ENCODE measurements around the gene HBD. TPM values are rescaled to one million over a fixed set of nuclear protein-coding genes. Genes with fewer than 3 reads are reported as not detected.

The HBD gene
- total RNA-seq, 6 experiments from 2014 or later, result not detected

DNA sequence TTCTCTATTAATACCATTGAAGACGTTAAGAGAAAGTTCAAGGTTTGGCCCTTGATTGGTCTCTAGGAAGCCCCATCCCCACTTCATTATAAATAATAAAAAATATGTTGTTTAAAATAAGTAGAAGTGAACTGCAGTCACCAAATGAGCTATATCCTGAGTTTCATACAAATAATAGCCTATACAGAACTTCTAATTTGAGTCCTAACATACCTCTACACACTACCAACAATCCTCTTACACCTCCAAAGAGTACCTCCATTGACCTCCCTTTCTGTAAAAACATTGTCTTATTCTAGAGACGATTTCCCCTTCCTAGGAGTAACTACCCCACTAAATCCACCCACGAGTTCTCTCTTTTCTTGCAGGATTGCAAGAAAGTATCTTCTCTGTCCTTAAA is 7.2 kb upstream of the HBD start:
- H3K9me3 Mint-ChIP-seq, result no peaks in the 10 kb centered on the region
- TF ChIP-seq, protein P1, sequence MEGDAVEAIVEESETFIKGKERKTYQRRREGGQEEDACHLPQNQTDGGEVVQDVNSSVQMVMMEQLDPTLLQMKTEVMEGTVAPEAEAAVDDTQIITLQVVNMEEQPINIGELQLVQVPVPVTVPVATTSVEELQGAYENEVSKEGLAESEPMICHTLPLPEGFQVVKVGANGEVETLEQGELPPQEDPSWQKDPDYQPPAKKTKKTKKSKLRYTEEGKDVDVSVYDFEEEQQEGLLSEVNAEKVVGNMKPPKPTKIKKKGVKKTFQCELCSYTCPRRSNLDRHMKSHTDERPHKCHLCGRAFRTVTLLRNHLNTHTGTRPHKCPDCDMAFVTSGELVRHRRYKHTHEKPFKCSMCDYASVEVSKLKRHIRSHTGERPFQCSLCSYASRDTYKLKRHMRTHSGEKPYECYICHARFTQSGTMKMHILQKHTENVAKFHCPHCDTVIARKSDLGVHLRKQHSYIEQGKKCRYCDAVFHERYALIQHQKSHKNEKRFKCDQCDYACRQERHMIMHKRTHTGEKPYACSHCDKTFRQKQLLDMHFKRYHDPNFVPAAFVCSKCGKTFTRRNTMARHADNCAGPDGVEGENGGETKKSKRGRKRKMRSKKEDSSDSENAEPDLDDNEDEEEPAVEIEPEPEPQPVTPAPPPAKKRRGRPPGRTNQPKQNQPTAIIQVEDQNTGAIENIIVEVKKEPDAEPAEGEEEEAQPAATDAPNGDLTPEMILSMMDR (IDR thresholded peaks at IDR 0.05), result no peak
- no peak overlapping the region for H3K4me3 Mint-ChIP-seq
- H3K4me1 Mint-ChIP-seq (ENCODE audit: low read depth), result peaks cover 18% of the 10 kb centered on the region
- no peak for DNase-seq
- H3K27me3 Mint-ChIP-seq (ENCODE audit: insufficient read depth), result no peaks in the 10 kb centered on the region
- H3K36me3 Mint-ChIP-seq (ENCODE audit: low read depth), result no peaks in the 10 kb centered on the region
- no peak overlapping the region for H3K27ac Mint-ChIP-seq

GRCh38 chr11:5240458-5240857 is 6.2 kb upstream of the HBD start:
- TF ChIP-seq, protein P1 (IDR thresholded peaks at IDR 0.05), result no peak
- Mint-ChIP-seq H3K27ac (no peak overlapping the region), H3K27me3 (ENCODE audit: insufficient read depth) (no peaks in the 10 kb centered on the region), H3K4me3 (no peak overlapping the region), H3K9me3 (no peaks in the 10 kb centered on the region), H3K36me3 (ENCODE audit: low read depth) (no peaks in the 10 kb centered on the region), H3K4me1 (ENCODE audit: low read depth) (peaks cover 11% of the 10 kb centered on the region)
- DNase-seq, result no peak

DNA sequence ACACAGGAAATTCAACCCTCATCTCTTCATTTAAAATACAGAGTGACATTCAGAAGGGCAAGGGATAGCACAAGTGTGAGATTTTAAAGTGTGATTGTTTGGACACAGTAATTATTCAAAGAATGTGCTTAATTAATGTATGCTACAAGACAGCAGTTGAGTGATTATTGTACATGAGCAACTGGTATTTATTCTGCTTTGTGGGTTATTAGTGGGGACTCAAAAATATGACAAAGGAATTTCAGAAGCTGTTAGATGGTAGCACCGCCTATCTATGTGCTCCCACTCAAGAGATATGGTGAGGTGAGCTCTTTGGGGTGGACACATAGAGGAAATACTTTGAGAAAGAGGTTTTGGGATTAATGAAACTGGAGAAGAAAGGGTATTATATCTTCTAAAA is 5.8 kb upstream of the HBD start:
- Mint-ChIP-seq H3K27me3 (ENCODE audit: insufficient read depth) (no peaks in the 10 kb centered on the region), H3K4me3 (no peak overlapping the region), H3K4me1 (ENCODE audit: low read depth) (peaks cover 11% of the 10 kb centered on the region), H3K27ac (no peak overlapping the region), H3K9me3 (no peaks in the 10 kb centered on the region), H3K36me3 (ENCODE audit: low read depth) (no peaks in the 10 kb centered on the region)
- TF ChIP-seq, protein P1 (IDR thresholded peaks at IDR 0.05), result no peak
- no peak for DNase-seq

GRCh38 chr11:5239046-5239445 is 4.8 kb upstream of the HBD start:
- H3K9me3 Mint-ChIP-seq, result no peaks in the 10 kb centered on the region
- TF ChIP-seq, protein P1 (IDR thresholded peaks at IDR 0.05), result no peak
- H3K27ac Mint-ChIP-seq, result no peak overlapping the region
- H3K36me3 Mint-ChIP-seq (ENCODE audit: low read depth), result no peaks in the 10 kb centered on the region
- peaks cover 17% of the 10 kb centered on the region for H3K4me1 Mint-ChIP-seq (ENCODE audit: low read depth)
- H3K27me3 Mint-ChIP-seq (ENCODE audit: insufficient read depth), result no peaks in the 10 kb centered on the region
- H3K4me3 Mint-ChIP-seq, result no peak overlapping the region
- no peak for DNase-seq

DNA sequence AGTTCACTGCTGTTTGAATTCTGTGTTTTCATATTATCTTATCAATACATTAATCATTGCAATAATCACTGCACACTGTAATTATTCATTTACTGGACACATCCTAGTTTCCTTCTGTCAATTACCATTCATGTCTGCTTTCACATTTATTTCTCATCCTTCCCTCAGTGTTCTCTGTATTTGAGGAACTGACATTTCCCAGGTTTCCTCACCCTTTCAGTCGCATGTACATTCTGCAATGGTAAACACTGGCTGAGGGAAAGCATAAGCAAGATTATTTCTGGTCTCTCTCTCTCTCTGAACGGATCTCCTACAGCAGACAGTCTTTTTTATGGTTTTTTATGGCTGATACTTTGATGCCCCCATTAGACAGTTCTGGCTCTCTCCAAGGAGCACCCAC is 4.2 kb upstream of the HBD start:
- no peak for DNase-seq
- Mint-ChIP-seq H3K4me1 (ENCODE audit: low read depth) (peaks cover 17% of the 10 kb centered on the region), H3K36me3 (ENCODE audit: low read depth) (no peaks in the 10 kb centered on the region), H3K27ac (no peak overlapping the region), H3K4me3 (no peak overlapping the region), H3K9me3 (no peaks in the 10 kb centered on the region), H3K27me3 (ENCODE audit: insufficient read depth) (no peaks in the 10 kb centered on the region)
- TF ChIP-seq, protein P1 (IDR thresholded peaks at IDR 0.05), result no peak

DNA sequence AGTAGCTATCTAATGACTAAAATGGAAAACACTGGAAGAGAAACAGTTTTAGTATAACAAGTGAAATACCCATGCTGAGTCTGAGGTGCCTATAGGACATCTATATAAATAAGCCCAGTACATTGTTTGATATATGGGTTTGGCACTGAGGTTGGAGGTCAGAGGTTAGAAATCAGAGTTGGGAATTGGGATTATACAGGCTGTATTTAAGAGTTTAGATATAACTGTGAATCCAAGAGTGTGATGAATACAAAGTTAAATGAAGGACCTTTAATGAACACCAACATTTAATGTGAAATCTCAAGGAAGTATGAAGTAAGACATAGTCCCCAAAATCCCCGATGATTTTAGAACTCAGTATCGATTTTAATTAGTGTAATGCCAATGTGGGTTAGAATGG is 3.1 kb upstream of the HBD start:
- no peaks in the 10 kb centered on the region for H3K27me3 Mint-ChIP-seq (ENCODE audit: insufficient read depth)
- TF ChIP-seq, protein P1 (IDR thresholded peaks at IDR 0.05), result no peak

More for the DNA sequence above, 3.1 kb upstream of the HBD start:
- no peaks in the 10 kb centered on the region for H3K36me3 Mint-ChIP-seq (ENCODE audit: low read depth)
- no peak for DNase-seq
- no peak overlapping the region for H3K27ac Mint-ChIP-seq
- H3K9me3 Mint-ChIP-seq, result no peaks in the 10 kb centered on the region
- no peak overlapping the region for H3K4me3 Mint-ChIP-seq
- peaks cover 19% of the 10 kb centered on the region for H3K4me1 Mint-ChIP-seq (ENCODE audit: low read depth)

All from HFFc6 (cell line).